ENCODE data around the gene MYOG.

MYOG gene

GRCh38 chr1:203086992-203087763 lies 1.4 kb upstream of the MYOG start:
- 87% methylated on average over 11 of the region's 11 CpGs for WGBS

GRCh38 chr1:203084588-203085527 lies 954 bp downstream of the MYOG start:
- Histone ChIP-seq H3K36me3 (ENCODE audit: insufficient read depth, low read length) (no peaks in the 10 kb centered on the region), H3K4me1 (ENCODE audit: insufficient read depth, low read length) (peaks cover 23% of the 10 kb centered on the region), H3K9ac (ENCODE audit: low read depth, low read length) (no peak overlapping the region), H3K9me3 (ENCODE audit: insufficient read depth, low read depth, low read length) (no peaks in the 10 kb centered on the region), H3K4me3 (ENCODE audit: low read length) (no peak overlapping the region), H3K27me3 (ENCODE audit: insufficient read depth, low read length) (no peaks in the 10 kb centered on the region), H3K27ac (ENCODE audit: low read depth, low read length) (no peak overlapping the region)
- 85% methylated on average over 14 of the region's 14 CpGs for WGBS

More at GRCh38 chr1:203086992-203087763, 1.4 kb upstream of the MYOG start:
- Histone ChIP-seq H3K9ac (ENCODE audit: low read depth, low read length) (no peak overlapping the region), H3K9me3 (ENCODE audit: insufficient read depth, low read depth, low read length) (no peaks in the 10 kb centered on the region), H3K27ac (ENCODE audit: low read depth, low read length) (no peak overlapping the region), H3K4me1 (ENCODE audit: insufficient read depth, low read length) (peaks cover 11% of the 10 kb centered on the region), H3K27me3 (ENCODE audit: insufficient read depth, low read length) (no peaks in the 10 kb centered on the region), H3K36me3 (ENCODE audit: insufficient read depth, low read length) (no peaks in the 10 kb centered on the region), H3K4me3 (ENCODE audit: low read length) (no peak overlapping the region)

GRCh38 chr1:203083463-203083921 lies 2.3 kb downstream of the MYOG start:
- H3K9ac ChIP-seq (ENCODE audit: low read depth, low read length) = no peak overlapping the region
- H3K27ac ChIP-seq (ENCODE audit: low read depth, low read length) = no peak overlapping the region
- H3K9me3 ChIP-seq (ENCODE audit: insufficient read depth, low read depth, low read length) = no peaks in the 10 kb centered on the region
- peaks cover 23% of the 10 kb centered on the region for H3K4me1 ChIP-seq (ENCODE audit: insufficient read depth, low read length)
- no peaks in the 10 kb centered on the region for H3K36me3 ChIP-seq (ENCODE audit: insufficient read depth, low read length)
- H3K27me3 ChIP-seq (ENCODE audit: insufficient read depth, low read length) = no peaks in the 10 kb centered on the region
- WGBS = 93% methylated on average over 11 of the region's 11 CpGs
- H3K4me3 ChIP-seq (ENCODE audit: low read length) = no peak overlapping the region

GRCh38 chr1:203082571-203083462 lies 3.0 kb downstream of the MYOG start:
- no peaks in the 10 kb centered on the region for H3K36me3 ChIP-seq (ENCODE audit: insufficient read depth, low read length)
- no peak overlapping the region for H3K4me3 ChIP-seq (ENCODE audit: low read length)
- WGBS = 86% methylated on average over 8 of the region's 11 CpGs
- H3K9ac ChIP-seq (ENCODE audit: low read depth, low read length) = no peak overlapping the region
- no peaks in the 10 kb centered on the region; the same call in 1 of the 2 replicates for H3K27me3 ChIP-seq (ENCODE audit: insufficient read depth, low read length)
- no peaks in the 10 kb centered on the region for H3K9me3 ChIP-seq (ENCODE audit: insufficient read depth, low read depth, low read length)
- H3K27ac ChIP-seq (ENCODE audit: low read depth, low read length) = no peak overlapping the region
- H3K4me1 ChIP-seq (ENCODE audit: insufficient read depth, low read length) = peaks cover 23% of the 10 kb centered on the region

GRCh38 chr1:203082231-203082505 lies 3.6 kb downstream of the MYOG start:
- 89% methylated on average over 3 of the region's 3 CpGs for WGBS
- H3K9me3 ChIP-seq (ENCODE audit: insufficient read depth, low read depth, low read length) = no peaks in the 10 kb centered on the region
- peaks cover 23% of the 10 kb centered on the region for H3K4me1 ChIP-seq (ENCODE audit: insufficient read depth, low read length)
- H3K4me3 ChIP-seq (ENCODE audit: low read length) = no peak overlapping the region
- H3K27ac ChIP-seq (ENCODE audit: low read depth, low read length) = no peak overlapping the region
- peaks cover 2% of the 10 kb centered on the region; the same call in 1 of the 2 replicates for H3K27me3 ChIP-seq (ENCODE audit: insufficient read depth, low read length)
- H3K9ac ChIP-seq (ENCODE audit: low read depth, low read length) = no peak overlapping the region
- H3K36me3 ChIP-seq (ENCODE audit: insufficient read depth, low read length) = no peaks in the 10 kb centered on the region

GRCh38 chr1:203081465-203082230 lies 4.2 kb downstream of the MYOG start:
- WGBS = 65% methylated on average over 9 of the region's 9 CpGs

GRCh38 chr1:203080456-203080855 lies 5.4 kb downstream of the MYOG start:
- peaks cover 19% of the 10 kb centered on the region for H3K27me3 ChIP-seq (ENCODE audit: insufficient read depth, low read length)
- no peaks in the 10 kb centered on the region for H3K9me3 ChIP-seq (ENCODE audit: insufficient read depth, low read depth, low read length)
- H3K36me3 ChIP-seq (ENCODE audit: insufficient read depth, low read length) = no peaks in the 10 kb centered on the region; the same call in 1 of the 2 replicates
- no peak overlapping the region for H3K9ac ChIP-seq (ENCODE audit: low read depth, low read length)
- WGBS = 95% methylated on average over 5 of the region's 5 CpGs
- peaks cover 23% of the 10 kb centered on the region for H3K4me1 ChIP-seq (ENCODE audit: insufficient read depth, low read length)
- H3K4me3 ChIP-seq (ENCODE audit: low read length) = no peak overlapping the region
- H3K27ac ChIP-seq (ENCODE audit: low read depth, low read length) = no peak overlapping the region

More at GRCh38 chr1:203081465-203082230, 4.2 kb downstream of the MYOG start:
- Histone ChIP-seq H3K27ac (ENCODE audit: low read depth, low read length) (no peak overlapping the region), H3K9ac (ENCODE audit: low read depth, low read length) (no peak overlapping the region), H3K36me3 (ENCODE audit: insufficient read depth, low read length) (no peaks in the 10 kb centered on the region; the same call in 1 of the 2 replicates), H3K4me3 (ENCODE audit: low read length) (no peak overlapping the region), H3K9me3 (ENCODE audit: insufficient read depth, low read depth, low read length) (no peaks in the 10 kb centered on the region), H3K27me3 (ENCODE audit: insufficient read depth, low read length) (peaks cover 7% of the 10 kb centered on the region), H3K4me1 (ENCODE audit: insufficient read depth, low read length) (peaks cover 23% of the 10 kb centered on the region)

- Histone ChIP-seq H3K4me1 (ENCODE audit: insufficient read depth, low read length) (peaks cover 23% of the 10 kb centered on the region), H3K36me3 (ENCODE audit: insufficient read depth, low read length) (no peaks in the 10 kb centered on the region; the same call in 1 of the 2 replicates), H3K9me3 (ENCODE audit: insufficient read depth, low read depth, low read length) (no peaks in the 10 kb centered on the region), H3K27me3 (ENCODE audit: insufficient read depth, low read length) (peaks cover 38% of the 10 kb centered on the region), H3K4me3 (ENCODE audit: low read length) (no peak overlapping the region), H3K27ac (ENCODE audit: low read depth, low read length) (no peak overlapping the region), H3K9ac (ENCODE audit: low read depth, low read length) (no peak overlapping the region)
- WGBS = 84% methylated on average over 3 of the region's 3 CpGs
Measured at GRCh38 chr1:203078478-203078877, 7.3 kb downstream of the MYOG start.

- Histone ChIP-seq H3K4me3 (ENCODE audit: low read length) (no peak overlapping the region), H3K27me3 (ENCODE audit: insufficient read depth, low read length) (peaks cover 38% of the 10 kb centered on the region), H3K9me3 (ENCODE audit: insufficient read depth, low read depth, low read length) (no peaks in the 10 kb centered on the region), H3K9ac (ENCODE audit: low read depth, low read length) (no peak overlapping the region), H3K27ac (ENCODE audit: low read depth, low read length) (no peak overlapping the region), H3K36me3 (ENCODE audit: insufficient read depth, low read length) (no peaks in the 10 kb centered on the region; the same call in 1 of the 2 replicates), H3K4me1 (ENCODE audit: insufficient read depth, low read length) (peaks cover 19% of the 10 kb centered on the region)
- 91% methylated on average over 2 of the region's 2 CpGs for WGBS
Measured at GRCh38 chr1:203077956-203078355, 7.9 kb downstream of the MYOG start.

GRCh38 chr1:203077367-203077766 lies 8.4 kb downstream of the MYOG start:
- Histone ChIP-seq H3K36me3 (ENCODE audit: insufficient read depth, low read length) (no peaks in the 10 kb centered on the region; the same call in 1 of the 2 replicates), H3K27ac (ENCODE audit: low read depth, low read length) (no peak overlapping the region), H3K9ac (ENCODE audit: low read depth, low read length) (no peak overlapping the region), H3K9me3 (ENCODE audit: insufficient read depth, low read depth, low read length) (no peaks in the 10 kb centered on the region), H3K4me1 (ENCODE audit: insufficient read depth, low read length) (peaks cover 14% of the 10 kb centered on the region), H3K4me3 (ENCODE audit: low read length) (no peak overlapping the region), H3K27me3 (ENCODE audit: insufficient read depth, low read length) (peaks cover 38% of the 10 kb centered on the region)
- WGBS = 87% methylated on average over 2 of the region's 3 CpGs

Measured in HUES64 (cell line).